Hindlimb muscle (tissue), 1 donor: ENCODE results near the gene CHCHD10. TPM values are rescaled to one million over a fixed set of nuclear protein-coding genes. Genes with fewer than 3 reads are reported as not detected.
"Not testable (repeated sequence)": the region's sequence is repeated elsewhere in the genome, so short reads cannot be mapped to it uniquely, and the experiment has no call there.

Source experiments
- DNase-seq: peaks from one replicate; pipeline ENCODE4 v3.0.0-alpha.2; 2013
- polyA plus RNA-seq: library from polyadenylated mRNA; unstranded; fragments of 120-200 nt; gene quantifications from one replicate; pipeline ENCODE4 v1.2.1, GENCODE V29; 2013; ENCODE audit not compliant: insufficient read length

Gene CHCHD10
- polyA plus RNA-seq, 1 donor, result 53.5 TPM

GRCh38 chr22:23745791-23746190 is 22.0 kb downstream of the CHCHD10 start:
- no peak for DNase-seq

GRCh38 chr22:23744485-23744884 is 23.3 kb downstream of the CHCHD10 start:
- DNase-seq, result no peak

- no peak for DNase-seq
These were observed 23.8 kb downstream of the CHCHD10 start for GRCh38 chr22:23744001-23744400.

- DNase-seq, result peak; percentile 77
These were observed 24.5 kb downstream of the CHCHD10 start for GRCh38 chr22:23743303-23743705.

- DNase-seq, result no peak
These were observed 25.1 kb downstream of the CHCHD10 start for GRCh38 chr22:23742505-23743264.

- no peak for DNase-seq
These were observed 30.1 kb downstream of the CHCHD10 start for GRCh38 chr22:23737696-23738095.

GRCh38 chr22:23728108-23728507 is 39.7 kb downstream of the CHCHD10 start:
- DNase-seq, result not testable (repeated sequence)

- no peak for DNase-seq
These were observed 45.0 kb downstream of the CHCHD10 start for GRCh38 chr22:23722724-23723123.

- DNase-seq, result no peak
These were observed 45.6 kb downstream of the CHCHD10 start for GRCh38 chr22:23722160-23722559.

- DNase-seq, result no peak
These were observed 46.9 kb downstream of the CHCHD10 start for GRCh38 chr22:23720855-23721254.

- no peak for DNase-seq
These were observed 49.2 kb downstream of the CHCHD10 start for GRCh38 chr22:23718371-23719165.

GRCh38 chr22:23716811-23717801 is 50.7 kb downstream of the CHCHD10 start:
- DNase-seq, result peak; percentile 89

Other genes with a start within 250 kb of the CHCHD10 start
- gene IGLL1, start 187.7 kb downstream of the CHCHD10 start, polyA plus RNA-seq, result 0.41 TPM
- gene DRICH1, start 135.7 kb downstream of the CHCHD10 start, polyA plus RNA-seq, result 0.49 TPM
- gene RGL4, start 77.0 kb downstream of the CHCHD10 start, polyA plus RNA-seq, result 2.0 TPM
- gene ZNF70, start 16.9 kb downstream of the CHCHD10 start, polyA plus RNA-seq, result 6.1 TPM
- 0.56 TPM for gene VPREB3, start 13.5 kb downstream of the CHCHD10 start, polyA plus RNA-seq
- gene C22orf15, start 5.0 kb downstream of the CHCHD10 start, polyA plus RNA-seq, result 0.50 TPM
- gene MMP11, start 4.9 kb upstream of the CHCHD10 start, polyA plus RNA-seq, result 8.2 TPM
- 79.3 TPM for gene SMARCB1, start 19.0 kb upstream of the CHCHD10 start, polyA plus RNA-seq
- 1.2 TPM for gene DERL3, start 71.0 kb upstream of the CHCHD10 start, polyA plus RNA-seq
- 9.5 TPM for gene SLC2A11, start 89.9 kb upstream of the CHCHD10 start, polyA plus RNA-seq
- 178 TPM for gene MIF, start 126.4 kb upstream of the CHCHD10 start, polyA plus RNA-seq
- 14.3 TPM for gene GSTT2B, start 193.2 kb upstream of the CHCHD10 start, polyA plus RNA-seq
- 3.3 TPM for gene DDTL, start 198.9 kb upstream of the CHCHD10 start, polyA plus RNA-seq
- 45.9 TPM for gene DDT, start 206.5 kb upstream of the CHCHD10 start, polyA plus RNA-seq
- 0.41 TPM for gene GSTT2, start 212.2 kb upstream of the CHCHD10 start, polyA plus RNA-seq
- not detected for gene GSTT4, start 237.5 kb upstream of the CHCHD10 start, polyA plus RNA-seq
- 37.9 TPM for gene CABIN1, start 243.3 kb upstream of the CHCHD10 start, polyA plus RNA-seq